T-helper 1 cell treated with Interleukin-12 subunit alpha and Interleukin-12 subunit beta and Interleukin-4 antibody, amounts not matched to agents 30 μg/mL and 1 μg/mL, for 36 hours (primary cell): ENCODE data around the gene IDNK.
"Not testable (repeated sequence)": the region's sequence is repeated elsewhere in the genome, so short reads cannot be mapped to it uniquely, and the experiment has no call there.

ENCODE experiments used
- H3K27ac Mint-ChIP-seq: one replicate; pipeline ENCODE4 v1.8.0; 2021; ENCODE audit warnings: mild to moderate bottlenecking, mixed read lengths
- H3K27me3 Mint-ChIP-seq: one replicate; pipeline ENCODE4 v1.8.0; 2021; ENCODE audit warnings: low read depth, mixed read lengths
- H3K36me3 Mint-ChIP-seq: one replicate; pipeline ENCODE4 v1.8.0; 2021; ENCODE audit warnings: low read depth, mixed read lengths
- H3K4me1 Mint-ChIP-seq: one replicate; pipeline ENCODE4 v1.8.0; 2021; ENCODE audit warnings: low read depth, mixed read lengths
- H3K4me3 Mint-ChIP-seq: one replicate; pipeline ENCODE4 v1.8.0; 2021; ENCODE audit warnings: mild to moderate bottlenecking, moderate library complexity, mixed read lengths
- H3K9me3 Mint-ChIP-seq: one replicate; pipeline ENCODE4 v1.8.0; 2021; ENCODE audit warnings: mixed read lengths

IDNK gene

DNA sequence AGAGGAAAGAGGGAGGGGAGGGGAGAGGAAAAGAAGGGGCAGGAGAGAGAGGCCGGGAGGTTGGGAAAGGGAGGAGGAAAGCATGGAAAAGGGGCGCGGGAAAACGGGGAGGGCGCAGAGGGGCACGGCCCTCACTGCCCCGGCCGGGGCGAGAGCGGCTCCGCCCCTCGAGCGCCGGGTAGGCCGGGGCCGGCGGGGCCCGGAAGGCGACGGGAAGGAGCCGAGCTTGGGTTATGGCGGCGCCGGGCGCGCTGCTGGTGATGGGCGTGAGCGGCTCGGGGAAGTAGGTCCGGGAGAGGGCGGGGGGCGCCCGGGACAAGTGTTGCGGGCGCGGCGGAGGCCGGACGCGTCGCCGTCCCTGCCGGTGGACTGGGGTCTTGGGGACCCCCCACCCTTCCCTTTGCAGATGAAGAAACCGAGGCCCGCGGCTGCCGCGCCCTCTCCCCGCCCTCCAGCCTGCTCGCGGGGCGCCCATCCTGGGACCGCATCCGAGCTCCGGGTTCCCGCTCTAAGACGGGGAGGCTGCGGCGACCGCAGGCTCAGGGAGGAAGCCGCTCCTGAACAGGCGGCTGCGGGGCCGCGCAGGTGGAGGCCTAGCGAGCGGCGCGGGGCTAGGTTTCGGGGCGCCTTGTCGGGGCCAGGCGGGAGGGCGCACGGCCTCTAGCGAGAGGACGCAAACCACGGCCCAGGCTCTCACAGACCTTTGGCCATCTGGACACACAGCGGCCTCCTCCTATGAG is at the start of gene IDNK:
Gene IDNK, plus strand, starts transcription at position 205 of the 740 bp plus-strand sequence. Its CDS starts 29 bp downstream, at position 234.
- peaks cover 5% of the 10 kb centered on the region for H3K27me3 Mint-ChIP-seq
- H3K4me3 Mint-ChIP-seq = peak within 1 kb of the TSS; percentile 95
- H3K9me3 Mint-ChIP-seq = no peaks in the 10 kb centered on the region
- peak within 1 kb of the TSS; percentile 98 for H3K27ac Mint-ChIP-seq
- H3K4me1 Mint-ChIP-seq = peaks cover 24% of the 10 kb centered on the region
- peaks cover 11% of the 10 kb centered on the region for H3K36me3 Mint-ChIP-seq

DNA sequence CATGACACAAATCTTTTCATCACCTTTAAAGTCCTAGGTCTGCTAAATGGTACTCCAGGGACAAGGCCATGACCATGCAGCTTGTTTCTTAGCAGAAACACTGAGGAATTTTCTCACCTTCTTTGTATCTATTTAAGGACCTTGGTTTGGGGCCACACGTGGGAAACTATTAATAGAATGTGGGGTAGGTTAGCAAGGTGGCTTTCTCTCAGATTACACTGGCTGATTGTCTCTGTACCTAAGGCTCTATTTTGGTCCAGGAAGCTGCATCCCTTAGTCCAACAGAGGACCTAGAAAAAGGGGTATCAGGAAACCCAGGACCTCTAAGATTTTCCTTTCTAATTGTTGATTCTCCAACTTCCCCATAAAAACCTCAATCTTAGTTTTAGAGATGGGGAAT is 48.5 kb upstream of the IDNK start:
- Mint-ChIP-seq H3K4me1 (no peaks in the 10 kb centered on the region), H3K9me3 (no peaks in the 10 kb centered on the region), H3K27me3 (peaks cover 5% of the 10 kb centered on the region), H3K36me3 (no peaks in the 10 kb centered on the region), H3K4me3 (no peak overlapping the region), H3K27ac (no peak overlapping the region)

DNA sequence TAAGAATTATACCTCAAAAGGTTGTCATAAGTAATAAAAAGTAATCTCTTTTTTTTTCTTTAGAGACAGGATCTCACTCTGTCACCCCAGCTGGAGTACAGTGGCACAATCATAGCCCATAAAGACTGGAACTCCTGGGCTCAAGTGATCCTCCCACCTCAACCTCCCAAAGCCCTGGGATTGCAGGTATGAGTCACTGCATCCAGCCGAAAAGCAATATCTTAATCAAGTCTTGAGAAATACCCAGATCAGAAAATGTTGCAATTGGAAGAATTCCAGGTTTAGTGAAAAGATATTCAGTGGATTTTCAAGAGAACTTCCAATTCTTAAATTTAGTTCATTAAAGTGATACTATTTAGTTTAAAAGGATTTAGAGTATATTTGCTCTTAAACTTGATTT is 40.9 kb upstream of the IDNK start:
- Mint-ChIP-seq H3K27me3 (peaks cover 5% of the 10 kb centered on the region), H3K36me3 (no peaks in the 10 kb centered on the region), H3K4me1 (no peaks in the 10 kb centered on the region), H3K4me3 (no peak overlapping the region), H3K27ac (no peak overlapping the region), H3K9me3 (no peaks in the 10 kb centered on the region)

DNA sequence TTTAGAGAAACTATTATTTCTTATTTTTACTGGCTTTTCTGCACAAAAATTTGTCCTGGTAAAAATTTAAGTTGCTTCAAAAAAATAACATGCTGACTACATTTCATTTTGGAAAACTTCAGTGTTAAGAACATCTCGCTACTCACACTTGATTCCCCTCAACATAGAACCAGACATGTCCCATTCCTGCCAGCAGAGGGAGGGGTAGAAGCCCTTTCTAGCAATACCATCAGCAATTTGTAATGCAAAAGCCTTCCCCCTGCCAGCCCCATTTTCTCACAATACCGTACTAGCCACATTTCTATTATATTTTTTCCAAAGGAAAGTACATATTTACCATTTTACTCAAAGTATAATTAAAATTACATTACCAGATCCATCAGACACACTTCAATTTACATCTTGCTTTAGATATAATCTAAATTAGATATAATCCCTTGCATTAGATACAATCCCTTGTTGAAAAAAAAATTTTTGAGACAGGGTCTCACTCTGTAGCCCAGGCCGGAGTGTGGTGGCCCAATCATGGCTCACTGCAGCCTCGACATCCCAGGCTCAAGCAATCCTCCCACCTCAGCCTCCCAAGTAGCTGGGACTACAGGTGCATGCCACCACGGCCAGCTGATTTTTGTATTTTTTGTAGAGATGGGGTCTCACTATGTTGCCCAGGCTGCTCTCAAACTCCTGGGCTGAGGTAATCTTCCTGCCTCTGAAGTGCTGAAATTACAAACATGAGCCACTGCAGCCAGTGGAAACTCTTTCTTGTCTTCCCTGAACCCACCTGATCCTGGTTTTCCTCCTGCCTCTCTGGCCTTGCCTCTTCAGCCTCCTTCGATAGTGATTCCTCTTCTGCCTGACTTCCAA is 39.6 kb upstream of the IDNK start:
- Mint-ChIP-seq H3K36me3 (no peaks in the 10 kb centered on the region), H3K9me3 (no peaks in the 10 kb centered on the region), H3K27ac (no peak overlapping the region), H3K4me1 (no peaks in the 10 kb centered on the region), H3K4me3 (no peak overlapping the region), H3K27me3 (no peaks in the 10 kb centered on the region)

DNA sequence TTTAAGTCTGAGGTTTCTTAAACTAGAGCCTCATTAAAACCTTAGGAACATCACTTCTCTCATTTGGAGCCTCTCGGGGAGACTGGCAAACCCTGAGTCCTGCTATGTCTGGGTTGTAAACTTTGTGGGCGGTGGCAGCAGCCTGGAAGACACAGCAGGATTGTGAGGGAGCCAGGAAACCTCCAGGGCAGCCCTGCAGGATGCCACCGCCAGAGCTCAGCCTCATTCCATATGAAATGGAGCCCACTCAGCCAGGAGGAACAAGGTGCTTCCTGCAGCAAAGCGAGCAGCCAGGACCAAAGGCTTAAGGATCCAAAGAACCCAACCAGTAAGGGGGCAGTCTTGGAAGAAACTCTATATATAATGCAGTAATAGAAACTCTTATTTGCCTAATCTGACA is 37.9 kb upstream of the IDNK start:
- Mint-ChIP-seq H3K27ac (no peak overlapping the region), H3K36me3 (no peaks in the 10 kb centered on the region), H3K27me3 (no peaks in the 10 kb centered on the region), H3K4me1 (no peaks in the 10 kb centered on the region), H3K9me3 (no peaks in the 10 kb centered on the region), H3K4me3 (no peak overlapping the region)

DNA sequence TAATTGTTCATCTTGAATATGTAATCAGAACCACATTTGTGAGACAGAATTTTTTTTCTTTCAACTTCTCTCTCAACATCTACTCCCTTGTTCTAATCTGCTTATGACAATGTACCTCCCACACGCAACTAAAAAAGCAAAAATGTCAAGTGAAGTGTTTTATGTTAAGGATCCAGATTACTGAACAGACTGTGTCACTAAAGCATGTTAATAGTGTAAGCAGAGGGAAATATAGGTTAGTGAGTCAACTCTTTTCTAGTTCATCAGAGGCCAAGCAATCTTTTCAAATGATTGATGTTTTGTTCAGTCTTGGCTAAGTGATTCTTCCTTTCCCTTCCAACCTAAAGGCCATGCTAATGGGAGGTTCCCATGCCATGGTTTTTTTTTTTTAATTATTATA is 34.7 kb upstream of the IDNK start:
- Mint-ChIP-seq H3K4me1 (no peaks in the 10 kb centered on the region), H3K27ac (no peak overlapping the region), H3K27me3 (no peaks in the 10 kb centered on the region), H3K36me3 (no peaks in the 10 kb centered on the region), H3K9me3 (no peaks in the 10 kb centered on the region), H3K4me3 (no peak overlapping the region)

DNA sequence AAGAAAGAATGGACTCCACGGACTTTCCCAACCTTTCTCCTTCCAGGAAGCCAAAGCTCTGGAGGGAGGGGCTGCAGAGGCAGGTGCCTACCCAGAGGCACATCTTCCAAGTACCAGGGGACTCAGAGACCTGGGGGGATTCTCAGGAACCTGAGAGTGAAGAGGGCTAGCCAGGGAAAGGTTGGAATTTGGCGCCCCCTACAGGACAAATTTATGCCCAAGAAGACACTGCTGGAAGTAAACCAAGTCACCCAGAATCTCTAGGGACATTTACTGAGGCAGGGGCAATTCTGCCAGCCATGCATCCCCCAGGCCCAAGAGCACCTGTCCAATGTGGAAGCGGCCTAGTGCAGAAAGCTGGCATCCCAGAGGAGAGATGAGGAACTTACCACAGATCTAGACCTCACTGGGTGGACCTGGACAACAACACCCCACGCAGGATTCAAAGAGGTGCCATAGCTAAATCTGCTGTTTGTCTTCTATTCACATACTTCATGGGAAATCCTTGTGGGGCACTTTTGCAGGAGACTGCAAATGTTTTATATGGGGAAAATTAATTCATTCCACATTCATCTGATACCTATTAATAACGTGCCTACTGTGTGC is 25.9 kb upstream of the IDNK start:
- Mint-ChIP-seq H3K4me3 (no peak overlapping the region), H3K4me1 (no peaks in the 10 kb centered on the region), H3K27ac (no peak overlapping the region), H3K36me3 (no peaks in the 10 kb centered on the region), H3K27me3 (no peaks in the 10 kb centered on the region), H3K9me3 (no peaks in the 10 kb centered on the region)

DNA sequence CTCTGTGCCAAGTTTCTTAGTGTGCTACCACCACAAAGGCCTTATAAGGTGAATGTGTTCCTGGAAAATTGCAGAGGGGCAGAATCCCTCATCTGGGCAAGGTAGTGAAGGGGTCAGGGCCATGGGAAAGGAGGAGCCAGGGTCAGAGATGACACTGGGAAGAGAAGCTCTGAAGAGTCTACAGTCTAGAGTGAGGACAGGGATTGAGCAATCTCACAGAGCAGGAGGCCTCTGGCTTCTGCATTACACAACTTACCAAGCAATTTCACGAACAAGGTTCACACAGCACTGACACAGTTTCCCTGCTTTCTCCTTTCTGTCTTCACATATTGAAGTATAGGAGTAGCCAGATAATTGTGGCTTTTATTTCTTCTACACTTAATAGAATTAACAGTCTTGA is 24.5 kb upstream of the IDNK start:
- Mint-ChIP-seq H3K4me1 (no peaks in the 10 kb centered on the region), H3K4me3 (no peak overlapping the region), H3K27me3 (no peaks in the 10 kb centered on the region), H3K9me3 (no peaks in the 10 kb centered on the region), H3K27ac (no peak overlapping the region), H3K36me3 (no peaks in the 10 kb centered on the region)

DNA sequence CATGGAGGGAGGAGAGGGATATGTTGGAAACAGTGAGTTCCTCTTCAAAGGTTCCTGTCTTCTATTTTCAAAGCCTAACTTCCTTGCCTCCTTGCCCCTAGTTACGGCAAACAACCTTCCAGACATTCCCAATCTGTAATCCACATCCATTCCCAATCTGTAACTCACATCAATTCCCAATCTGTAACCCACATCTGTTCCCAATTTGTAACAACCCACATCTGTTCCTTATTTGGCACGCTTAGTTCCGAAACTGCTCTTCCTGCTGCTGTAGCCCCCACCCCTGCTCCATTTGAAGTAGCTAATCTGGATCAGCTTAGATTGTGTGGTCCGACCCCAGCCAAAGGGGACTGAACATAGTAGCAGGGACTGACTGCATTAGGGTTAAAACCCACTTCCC is 23.9 kb upstream of the IDNK start:
- no peaks in the 10 kb centered on the region for H3K4me1 Mint-ChIP-seq
- H3K4me3 Mint-ChIP-seq = no peak overlapping the region
- no peak overlapping the region for H3K27ac Mint-ChIP-seq
- H3K27me3 Mint-ChIP-seq = no peaks in the 10 kb centered on the region
- H3K36me3 Mint-ChIP-seq = no peaks in the 10 kb centered on the region
- H3K9me3 Mint-ChIP-seq = no peaks in the 10 kb centered on the region

DNA sequence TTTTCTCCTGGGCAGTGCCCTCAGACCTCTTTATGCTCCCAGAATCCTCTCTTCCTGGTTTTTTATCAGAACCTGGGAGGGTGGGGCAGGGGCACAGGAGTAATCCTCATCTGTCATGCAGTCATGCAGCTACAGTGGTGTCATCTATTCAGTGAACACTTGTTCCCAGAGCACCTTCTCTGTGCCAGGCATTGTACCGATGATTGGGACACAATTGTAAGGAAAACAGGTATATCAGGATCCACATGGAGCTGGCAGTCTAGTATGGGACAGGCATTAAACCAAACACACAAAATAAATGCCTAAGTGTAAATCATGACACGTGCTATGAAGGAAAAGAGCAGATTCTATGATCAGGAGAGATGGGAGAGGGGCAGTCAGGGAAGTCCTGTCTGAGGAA is 21.5 kb upstream of the IDNK start:
- Mint-ChIP-seq H3K36me3 (no peaks in the 10 kb centered on the region), H3K27ac (no peak overlapping the region), H3K4me1 (no peaks in the 10 kb centered on the region), H3K27me3 (no peaks in the 10 kb centered on the region), H3K4me3 (no peak overlapping the region), H3K9me3 (no peaks in the 10 kb centered on the region)

DNA sequence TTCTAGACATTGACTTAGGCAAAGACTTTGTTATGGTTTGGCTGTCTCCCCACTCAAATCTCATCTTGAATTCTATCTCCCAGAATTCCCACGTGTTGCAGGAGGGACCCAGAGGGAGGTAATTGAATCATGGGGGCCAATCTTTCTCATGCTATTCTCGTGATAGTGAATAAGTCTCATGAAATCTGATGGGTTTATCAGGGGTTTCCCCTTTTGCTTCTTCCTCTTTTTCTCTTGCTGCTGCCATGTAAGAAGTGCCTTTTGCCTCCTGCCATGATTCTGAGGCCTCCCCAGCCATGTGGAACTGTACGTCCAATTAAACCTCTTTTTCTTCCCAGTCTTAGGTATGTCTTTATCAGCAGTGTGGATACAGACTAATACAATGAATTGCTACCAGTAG is 15.3 kb upstream of the IDNK start:
- H3K27me3 Mint-ChIP-seq = peaks cover 17% of the 10 kb centered on the region
- H3K4me3 Mint-ChIP-seq, H3K27ac Mint-ChIP-seq, H3K4me1 Mint-ChIP-seq, H3K36me3 Mint-ChIP-seq, H3K9me3 Mint-ChIP-seq: not testable (repeated sequence)

DNA sequence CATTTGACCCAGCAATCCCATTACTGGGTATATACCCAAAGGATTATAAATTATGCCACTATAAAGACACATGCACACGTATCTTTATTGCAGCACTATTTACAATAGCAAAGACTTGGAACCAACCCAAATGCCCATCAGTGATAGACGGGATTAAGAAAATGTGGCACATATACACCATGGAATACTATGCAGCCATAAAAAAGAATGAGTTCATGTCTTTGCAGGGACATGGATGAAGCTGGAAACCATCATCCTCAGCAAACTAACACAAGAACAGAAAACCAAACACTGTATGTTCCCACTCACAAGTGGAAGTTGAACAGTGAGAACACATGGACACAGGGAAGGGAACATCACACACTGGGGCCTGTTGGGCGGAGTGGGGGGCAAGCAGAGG is 9.6 kb upstream of the IDNK start:
- not testable (repeated sequence) for H3K36me3 Mint-ChIP-seq, H3K9me3 Mint-ChIP-seq, H3K4me3 Mint-ChIP-seq, H3K27ac Mint-ChIP-seq, H3K4me1 Mint-ChIP-seq
- peaks cover 24% of the 10 kb centered on the region for H3K27me3 Mint-ChIP-seq

DNA sequence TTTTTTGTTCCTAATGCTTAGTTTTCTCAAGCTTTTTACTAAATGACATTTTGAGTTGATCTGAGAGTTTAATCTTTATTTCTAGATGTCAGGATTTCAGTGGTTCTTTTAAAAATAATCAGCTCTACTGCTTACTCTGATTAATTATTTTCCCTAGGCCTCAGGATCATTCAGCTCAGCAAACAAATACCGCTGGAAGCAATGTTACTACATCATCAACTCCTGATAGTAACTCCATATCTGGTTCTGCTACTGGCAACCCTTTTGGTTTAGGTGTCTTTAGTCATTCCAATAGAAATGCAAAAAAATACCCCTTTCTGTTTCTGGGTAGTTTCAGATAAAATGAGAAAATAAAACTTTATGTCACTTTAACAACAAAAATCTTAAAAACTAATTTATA is 5.6 kb upstream of the IDNK start:
- peaks cover 5% of the 10 kb centered on the region for H3K4me1 Mint-ChIP-seq
- no peaks in the 10 kb centered on the region for H3K36me3 Mint-ChIP-seq
- no peak overlapping the region for H3K27ac Mint-ChIP-seq
- no peak overlapping the region for H3K4me3 Mint-ChIP-seq
- H3K9me3 Mint-ChIP-seq = no peaks in the 10 kb centered on the region
- H3K27me3 Mint-ChIP-seq = peaks cover 14% of the 10 kb centered on the region

DNA sequence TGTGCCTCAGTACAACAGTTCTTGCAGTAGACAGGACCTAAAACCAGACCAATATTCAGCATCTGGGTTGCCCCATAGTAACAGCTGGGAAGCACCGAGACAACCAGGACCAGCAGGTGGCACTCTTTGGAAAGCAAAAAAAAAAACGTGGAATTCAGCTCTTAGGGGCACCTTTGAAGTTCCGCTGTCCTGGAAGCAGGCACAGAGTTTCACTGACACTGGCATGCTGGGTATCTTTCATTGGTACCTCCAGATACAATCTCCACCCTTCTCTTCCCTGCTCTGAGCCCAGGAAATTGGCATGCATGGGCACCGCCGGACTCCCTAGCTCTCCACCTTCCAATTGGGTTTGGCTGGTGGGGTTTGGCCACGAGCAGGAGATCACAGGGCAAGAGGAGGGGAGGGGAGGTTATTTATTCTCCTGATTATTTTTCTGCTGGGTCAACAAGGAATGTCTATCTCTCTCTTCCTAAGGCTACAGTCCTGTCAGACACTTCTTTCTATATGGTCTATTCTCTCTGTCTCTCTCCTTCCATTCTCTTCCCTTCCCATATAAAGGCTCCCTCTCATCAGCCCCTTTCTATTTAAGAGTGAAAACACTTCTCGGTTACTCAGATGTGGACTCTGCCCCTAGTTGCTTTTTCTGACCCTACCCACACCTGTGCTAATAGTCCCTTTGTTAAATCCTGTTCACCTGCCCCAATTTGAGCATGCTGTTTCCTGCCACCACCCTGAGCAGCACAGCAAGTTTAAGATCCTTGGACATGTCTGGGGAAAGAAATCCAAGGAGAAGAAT is 1.9 kb upstream of the IDNK start:
- H3K4me1 Mint-ChIP-seq = peaks cover 24% of the 10 kb centered on the region
- no peak overlapping the region for H3K27ac Mint-ChIP-seq
- H3K27me3 Mint-ChIP-seq = peaks cover 5% of the 10 kb centered on the region
- H3K9me3 Mint-ChIP-seq = no peaks in the 10 kb centered on the region
- H3K4me3 Mint-ChIP-seq = peak overlapping the region; percentile 18
- H3K36me3 Mint-ChIP-seq = peaks cover 9% of the 10 kb centered on the region
